ENCODE data around the gene IGF2BP3.
"Not testable (repeated sequence)": the region's sequence is repeated elsewhere in the genome, so short reads cannot be mapped to it uniquely, and the experiment has no call there.

IGF2BP3 gene

GRCh38 chr7:23419845-23420244 is 50.4 kb downstream of the IGF2BP3 start:
- DNase-seq: no peak

GRCh38 chr7:23419160-23419559 is 51.1 kb downstream of the IGF2BP3 start:
- no peak for DNase-seq

- peak; percentile 37 for DNase-seq
These were observed 52.2 kb downstream of the IGF2BP3 start for GRCh38 chr7:23418046-23418445.

- DNase-seq: no peak
These were observed 55.1 kb downstream of the IGF2BP3 start for GRCh38 chr7:23415198-23415597.

- DNase-seq: no peak
These were observed 59.7 kb downstream of the IGF2BP3 start for GRCh38 chr7:23410446-23411183.

- not testable (repeated sequence) for DNase-seq
These were observed 63.7 kb downstream of the IGF2BP3 start for GRCh38 chr7:23406564-23406963.

GRCh38 chr7:23405240-23405618 is 65.1 kb downstream of the IGF2BP3 start:
- DNase-seq: no peak

GRCh38 chr7:23404546-23405239 is 65.6 kb downstream of the IGF2BP3 start:
- DNase-seq: no peak

- DNase-seq: no peak
These were observed 66.3 kb downstream of the IGF2BP3 start for GRCh38 chr7:23403970-23404369.

GRCh38 chr7:23398090-23398489 is 72.2 kb downstream of the IGF2BP3 start:
- DNase-seq: not testable (repeated sequence)

GRCh38 chr7:23397241-23397640 is 73.0 kb downstream of the IGF2BP3 start:
- no peak for DNase-seq

GRCh38 chr7:23396222-23397015 is 73.9 kb downstream of the IGF2BP3 start:
- peak; percentile 84 for DNase-seq

GRCh38 chr7:23394488-23395171 is 75.7 kb downstream of the IGF2BP3 start:
- peak; percentile 23 for DNase-seq

GRCh38 chr7:23393636-23394035 is 76.7 kb downstream of the IGF2BP3 start:
- DNase-seq: no peak

- DNase-seq: no peak
These were observed 80.6 kb downstream of the IGF2BP3 start for GRCh38 chr7:23389701-23390100.

- DNase-seq: no peak
These were observed 82.7 kb downstream of the IGF2BP3 start for GRCh38 chr7:23387583-23387982.

- DNase-seq: no peak
These were observed 85.2 kb downstream of the IGF2BP3 start for GRCh38 chr7:23385140-23385539.

- DNase-seq: peak; percentile 70
These were observed 87.1 kb downstream of the IGF2BP3 start for GRCh38 chr7:23383225-23383624.

GRCh38 chr7:23380961-23381360 is 89.3 kb downstream of the IGF2BP3 start:
- DNase-seq: no peak

- no peak for DNase-seq
These were observed 89.7 kb downstream of the IGF2BP3 start for GRCh38 chr7:23380556-23380955.

GRCh38 chr7:23378996-23379395 is 91.3 kb downstream of the IGF2BP3 start:
- no peak for DNase-seq

- DNase-seq: no peak
These were observed 93.2 kb downstream of the IGF2BP3 start for GRCh38 chr7:23377134-23377533.

Data from fibroblast of skin of scalp (primary cell).